LHCN-M2 (cell line): ENCODE measurements around the gene C21orf58. TPM values are rescaled to one million over a fixed set of nuclear protein-coding genes. Genes with fewer than 3 reads are reported as not detected.
A peak's percentile ranks its signal among the peaks of the same experiment; 100 is the strongest.

ENCODE experiments used
- DNase-seq: peaks from one replicate; pipeline ENCODE4 v3.0.0-alpha.2; 2012; ENCODE audit warnings: low read depth
- total RNA-seq: library from RNA; depleted of rRNA; stranded (reverse); fragments of >200 nt; gene quantifications from 2 replicates; pipeline ENCODE4 v1.2.3, GENCODE V29; 2014

The C21orf58 gene
- total RNA-seq, 1 experiment from 2014 or later, result 17.2 TPM

DNA sequence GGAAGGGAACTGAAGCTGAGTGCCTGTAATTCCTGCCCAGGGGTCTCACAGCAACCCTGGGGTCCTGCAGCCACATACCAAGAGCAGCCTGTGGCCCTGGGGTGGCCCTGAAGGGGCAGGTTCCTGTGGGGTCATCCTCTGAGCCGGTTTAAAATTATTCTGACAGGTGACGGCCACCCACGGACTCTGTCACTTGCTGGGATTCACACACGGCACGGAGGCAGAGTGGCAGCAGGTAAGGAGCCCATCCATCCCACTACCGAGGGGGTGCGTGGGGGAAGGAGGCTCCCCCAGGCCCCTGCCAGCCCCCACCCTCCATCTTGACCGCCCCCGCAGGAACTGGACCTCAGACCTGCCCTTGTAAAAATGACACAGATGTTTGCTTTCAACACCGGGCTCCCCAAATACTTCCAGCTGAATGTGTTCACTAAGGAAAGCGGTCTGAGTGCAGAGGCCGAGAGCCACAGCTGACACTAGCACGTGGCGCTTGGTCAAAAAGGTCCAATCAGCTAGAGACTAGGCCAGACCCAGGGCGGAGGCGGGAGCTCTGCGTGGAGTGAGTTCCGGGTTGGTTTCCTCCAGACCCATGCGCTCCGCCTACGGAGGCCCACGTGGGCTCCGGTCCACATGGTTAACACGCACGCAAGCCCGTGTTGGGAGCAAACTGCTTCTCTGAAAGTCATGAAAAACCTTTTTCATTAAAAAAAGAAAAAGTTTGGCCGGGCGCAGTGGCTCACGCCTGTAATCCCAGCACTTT lies 27.5 kb downstream of the C21orf58 start:
- peak; percentile 94 for DNase-seq

DNA sequence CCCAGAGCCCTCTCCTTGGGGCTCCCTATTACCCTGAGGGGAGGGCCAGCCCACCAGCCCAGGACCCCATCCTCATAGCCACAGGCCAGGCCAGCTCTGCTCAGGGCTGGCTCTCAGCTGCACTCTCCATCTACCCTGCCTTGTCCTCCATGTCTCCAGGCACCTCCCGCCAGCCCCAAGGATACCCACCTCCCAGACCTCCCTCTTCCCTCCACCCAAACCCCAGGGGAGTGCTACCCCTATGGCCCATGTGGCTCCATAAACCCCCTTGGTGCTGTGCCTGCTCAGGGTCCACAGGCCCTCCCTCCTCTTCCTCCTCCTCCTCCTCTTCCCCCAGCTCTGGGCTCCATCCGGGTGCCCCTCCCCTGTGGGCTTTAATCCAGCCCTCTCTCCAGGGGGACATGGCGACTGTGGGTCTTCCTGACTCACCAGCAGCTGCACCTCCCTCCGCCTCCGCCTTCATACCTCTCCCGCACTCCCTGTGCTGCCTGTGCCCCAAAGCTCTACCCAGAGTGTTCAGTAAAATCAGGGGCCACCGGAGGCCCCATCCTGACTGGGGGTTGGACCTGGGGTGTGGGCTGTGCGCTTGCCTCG lies 28.4 kb downstream of the C21orf58 start:
- peak; percentile 94 for DNase-seq

DNA sequence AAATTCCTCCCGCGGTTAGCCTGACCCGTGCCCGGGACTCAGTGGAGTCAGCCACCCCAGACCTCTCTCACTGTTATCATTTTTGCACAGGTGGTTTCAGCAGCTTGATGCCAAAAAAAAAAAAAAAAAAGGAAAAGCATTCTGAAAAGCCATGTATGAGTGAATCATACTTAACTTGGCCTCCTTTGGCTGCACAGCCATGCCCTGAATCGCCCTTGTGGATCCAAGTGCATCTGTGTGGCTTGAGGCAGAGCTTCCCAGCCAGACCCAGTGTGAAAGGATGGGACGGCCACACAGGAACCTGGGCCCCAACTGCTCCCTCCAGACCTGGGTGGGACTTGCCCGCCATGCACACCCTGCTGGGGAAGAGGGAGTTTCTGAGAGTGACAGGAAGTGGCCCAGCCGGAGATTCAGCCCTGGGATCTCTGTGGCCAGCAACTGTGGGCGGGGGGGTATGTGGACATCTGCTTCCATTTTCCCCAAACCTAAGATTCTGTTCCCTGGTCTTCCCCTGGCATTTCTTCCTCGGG lies 29.0 kb downstream of the C21orf58 start:
- DNase-seq, result peak; percentile 81

DNA sequence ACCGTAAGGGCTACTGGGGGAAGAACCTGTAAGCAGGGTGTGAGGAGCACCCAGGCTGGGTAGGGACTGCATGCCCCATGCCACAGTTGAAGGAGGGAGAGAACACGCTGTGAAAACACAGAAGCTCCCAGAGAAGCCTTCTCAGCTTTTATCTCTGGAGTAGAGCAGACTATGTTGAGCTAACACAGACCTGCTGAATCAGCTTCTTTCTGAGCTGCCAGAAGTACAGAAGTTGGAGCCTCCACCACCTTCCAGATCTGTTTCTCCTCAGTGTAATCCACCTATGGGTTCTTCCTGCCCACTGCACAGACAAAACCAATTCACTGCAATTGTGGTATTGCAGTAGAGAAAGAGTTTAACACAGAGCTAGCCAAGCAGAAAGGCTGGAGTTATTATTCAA lies 32.1 kb downstream of the C21orf58 start:
- no peak for DNase-seq

DNA sequence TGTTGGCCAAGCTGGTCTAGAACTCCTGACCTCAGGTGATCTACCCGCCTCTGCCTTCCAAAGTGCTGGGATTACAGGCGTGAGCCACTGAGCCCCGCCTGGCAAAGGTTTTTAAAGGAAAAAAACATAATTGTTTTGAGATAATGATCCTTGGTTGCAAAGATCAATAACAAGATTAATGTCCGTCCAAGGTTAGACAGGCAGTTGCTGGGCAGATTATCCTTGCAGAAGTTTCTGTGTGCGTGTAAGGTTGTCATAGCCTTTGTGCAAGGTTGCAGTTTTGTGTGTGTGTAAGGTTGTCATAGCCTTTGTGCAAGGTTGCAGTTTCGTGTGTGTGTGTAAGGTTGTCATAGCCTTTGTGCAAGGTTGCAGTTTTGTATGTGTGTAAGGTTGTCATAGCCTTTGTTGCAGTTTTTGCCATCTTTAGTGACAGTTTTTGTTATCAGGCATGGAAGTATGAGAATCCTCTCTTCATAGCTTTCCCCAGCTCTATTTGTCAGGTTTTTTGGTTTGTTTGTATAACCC lies 34.0 kb downstream of the C21orf58 start:
- no peak for DNase-seq

DNA sequence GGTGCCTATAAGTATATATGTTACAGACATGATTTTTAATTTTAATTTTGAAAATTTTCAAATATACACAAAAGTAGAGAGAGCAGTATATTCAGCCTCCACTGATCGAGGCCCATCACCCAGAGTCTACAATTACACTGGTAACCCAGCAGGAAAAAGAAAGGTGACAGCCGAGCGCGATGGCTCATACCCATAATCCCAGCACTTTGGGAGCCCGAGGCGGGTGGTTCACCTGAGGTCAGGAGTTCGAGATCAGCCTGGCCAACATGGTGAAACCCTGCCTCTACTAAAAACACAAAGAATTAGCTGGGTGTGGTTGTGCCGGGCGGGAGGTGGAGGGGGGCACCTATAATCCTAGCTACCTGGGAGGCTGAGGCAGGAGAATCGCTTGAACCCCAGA lies 36.1 kb downstream of the C21orf58 start:
- no peak for DNase-seq

DNA sequence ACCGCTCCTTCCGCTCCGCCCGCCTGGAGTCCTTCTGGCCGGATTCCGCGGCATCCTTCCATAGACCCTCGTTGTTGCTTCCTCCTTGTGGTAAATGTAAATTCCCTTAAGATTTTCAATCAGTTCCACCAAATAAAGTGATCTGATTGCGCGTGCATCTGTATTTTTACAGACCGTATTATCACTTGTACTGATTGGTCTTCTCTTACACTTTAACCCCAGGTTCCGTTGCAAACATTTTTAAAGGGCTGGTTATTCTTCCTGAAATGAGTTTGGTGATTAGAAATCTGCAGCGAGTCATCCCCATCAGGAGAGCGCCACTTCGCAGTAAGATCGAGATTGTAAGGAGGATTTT lies 37.0 kb downstream of the C21orf58 start:
- DNase-seq, result no peak

DNA sequence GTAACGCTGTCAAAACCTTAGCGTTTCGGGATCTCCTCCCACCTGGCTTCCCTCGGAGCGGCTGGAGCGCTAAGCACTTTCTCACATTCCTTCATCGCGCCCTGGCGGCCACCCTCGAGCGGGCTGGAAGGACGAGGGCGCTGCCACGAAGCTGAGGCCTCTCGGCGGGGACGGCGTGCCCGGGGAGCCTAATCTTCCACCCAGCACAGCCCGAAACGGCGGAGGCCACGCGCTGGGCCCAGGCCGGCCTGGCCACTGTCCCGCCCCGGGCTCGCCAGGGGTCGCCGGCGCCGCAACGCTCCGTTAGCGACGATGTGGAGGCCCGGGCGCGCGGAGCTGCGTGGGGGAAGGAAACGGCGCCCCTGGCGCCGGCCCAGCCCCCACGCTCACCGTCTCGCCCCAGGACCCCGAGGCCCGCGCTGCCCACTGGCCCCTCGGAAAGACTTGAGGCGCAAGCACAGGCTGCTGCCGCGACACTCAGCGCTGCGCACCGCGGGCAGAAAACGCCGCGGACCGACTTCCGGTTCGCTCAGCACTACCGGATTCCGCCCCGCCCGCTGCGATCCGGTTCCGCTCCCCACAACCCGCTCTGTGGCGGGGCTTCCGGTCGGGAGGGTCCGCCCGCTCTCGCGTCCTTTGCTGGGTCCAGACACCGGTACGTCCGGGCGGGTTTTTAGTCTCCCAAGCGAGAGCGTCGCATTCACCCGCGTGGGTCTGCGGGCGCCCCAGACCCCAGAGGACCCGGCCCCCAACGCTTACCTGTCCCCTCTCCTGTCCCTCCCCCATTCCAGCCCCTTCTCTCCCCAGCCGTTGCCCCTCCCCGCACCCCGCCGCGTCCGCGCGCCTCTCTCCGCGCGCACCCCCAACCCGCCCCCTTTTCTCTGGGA lies 37.7 kb downstream of the C21orf58 start, which contains the start of gene YBEY:
TSS of gene YBEY (plus strand) at position 582 of the 887 bp plus-strand sequence. CDS start 572 bp downstream, outside the sequence.
- peak; percentile 88 for DNase-seq

DNA sequence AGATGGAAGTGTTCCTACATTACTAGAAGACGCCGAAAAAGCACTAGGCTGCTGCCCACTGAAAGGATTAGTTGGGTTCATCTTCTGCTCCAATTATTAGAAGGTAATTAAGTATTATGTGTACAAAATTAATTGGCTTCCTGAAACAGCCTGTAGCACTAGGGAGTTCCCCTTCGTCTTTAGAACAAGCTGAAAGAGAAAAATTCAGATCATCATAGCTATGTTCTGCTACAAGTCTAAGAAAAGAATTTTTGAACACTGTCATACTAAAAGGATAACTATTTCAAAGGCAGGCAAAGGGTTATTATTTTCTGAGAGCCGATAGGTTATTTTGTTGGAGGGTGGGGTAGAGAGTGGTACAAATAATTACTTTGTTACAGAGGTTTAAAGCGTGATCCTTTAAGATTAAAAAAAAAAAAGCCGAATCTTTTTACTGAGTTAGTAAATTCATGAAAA lies 38.4 kb downstream of the C21orf58 start, which contains the start of gene MCM3AP:
TSS of gene MCM3AP (minus strand) at position 406 of the 456 bp plus-strand sequence. CDS start at position 81, 325 bp downstream.
- DNase-seq, result no peak

DNA sequence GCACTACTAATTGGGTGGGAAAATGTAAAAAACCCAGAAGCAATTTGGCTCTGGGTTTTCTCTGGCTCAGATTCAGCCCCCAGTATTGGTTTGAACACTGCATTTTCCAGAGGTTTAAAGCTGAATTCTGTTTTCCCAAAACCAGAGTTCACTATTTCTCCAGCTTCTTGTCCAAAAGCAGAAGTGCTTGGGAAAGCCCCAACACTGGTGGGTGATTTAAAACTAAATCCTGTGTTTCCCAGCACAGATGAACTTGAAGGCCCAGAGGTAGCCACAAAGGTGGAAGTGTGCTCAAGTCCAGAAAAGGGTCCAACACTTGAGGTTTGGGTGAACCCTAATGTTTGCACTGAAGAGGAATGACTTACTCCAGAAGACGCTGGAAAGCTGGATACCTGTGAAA lies 38.9 kb downstream of the C21orf58 start:
- no peak for DNase-seq

DNA sequence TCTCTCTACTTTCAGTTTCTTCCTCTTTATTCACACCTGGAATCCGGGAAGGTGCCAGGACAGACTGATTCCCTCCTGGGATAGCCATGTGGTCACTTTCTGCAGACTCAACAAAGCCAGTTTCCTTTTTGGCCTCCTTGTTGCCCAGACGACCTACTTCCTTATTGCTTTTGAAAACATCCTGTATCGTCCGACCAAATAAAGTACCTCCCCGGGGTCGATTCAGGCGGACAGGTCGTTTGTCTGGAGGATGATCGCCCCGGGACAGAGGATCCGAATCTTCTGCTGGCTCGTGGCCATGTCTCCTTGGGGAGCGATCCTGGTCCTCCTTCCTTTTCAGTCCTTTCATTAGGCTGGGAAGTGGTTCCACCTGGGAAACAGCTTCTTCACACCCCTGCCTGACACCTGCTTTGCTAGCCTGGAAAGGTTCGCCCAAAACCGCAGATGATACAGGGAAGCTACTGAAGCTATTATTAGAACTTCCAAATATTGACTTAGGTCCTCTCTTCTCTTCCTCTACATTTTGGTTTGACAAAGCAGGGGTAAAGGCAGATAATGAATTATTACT lies 39.5 kb downstream of the C21orf58 start:
- DNase-seq, result no peak

DNA sequence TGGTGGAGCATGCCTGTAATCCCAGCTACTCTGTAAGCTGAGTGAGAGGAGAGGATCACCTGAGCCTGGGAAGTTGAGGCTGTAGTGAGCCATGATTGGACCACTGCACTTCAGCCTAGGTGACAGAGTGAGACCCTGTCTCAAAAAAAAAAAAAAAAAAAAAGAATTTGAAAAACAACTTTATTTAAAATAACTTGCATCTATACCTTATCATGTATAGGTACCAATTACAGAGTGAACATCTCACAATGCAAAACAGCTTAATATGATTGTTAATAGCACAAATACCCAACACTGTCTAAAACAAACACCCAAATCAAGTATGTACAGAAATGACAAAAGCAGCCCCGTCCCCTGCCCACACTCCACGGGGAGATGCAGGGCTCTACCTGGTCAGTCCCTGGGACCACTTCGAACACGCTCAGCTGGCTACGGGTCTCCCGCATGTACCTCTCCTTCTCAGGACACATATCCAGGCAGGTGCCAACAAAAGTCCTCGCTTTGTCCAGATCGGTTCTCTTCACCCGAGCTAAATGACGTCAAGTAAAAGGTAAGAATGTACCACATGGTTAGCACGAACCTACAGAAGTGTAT lies 48.8 kb downstream of the C21orf58 start:
- no peak for DNase-seq

DNA sequence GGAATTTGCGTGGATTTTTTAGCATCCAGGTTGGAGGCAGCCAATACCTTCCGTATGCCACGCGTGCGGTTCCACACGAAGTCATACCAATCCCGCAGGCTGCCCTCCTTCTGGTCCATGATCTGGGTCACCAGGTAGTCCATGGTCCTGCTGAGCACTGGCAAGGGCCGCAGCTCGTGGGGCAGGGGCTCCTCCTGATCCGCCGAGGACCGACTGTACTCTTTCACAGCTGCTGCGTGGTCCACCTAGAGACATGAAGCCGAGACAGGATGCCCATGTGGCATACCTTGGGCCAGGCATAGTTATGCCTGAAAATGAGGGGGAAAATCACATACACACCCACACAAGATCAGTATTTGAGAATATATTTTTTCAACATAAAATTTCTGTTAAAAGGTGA lies 50.3 kb downstream of the C21orf58 start:
- DNase-seq, result no peak

DNA sequence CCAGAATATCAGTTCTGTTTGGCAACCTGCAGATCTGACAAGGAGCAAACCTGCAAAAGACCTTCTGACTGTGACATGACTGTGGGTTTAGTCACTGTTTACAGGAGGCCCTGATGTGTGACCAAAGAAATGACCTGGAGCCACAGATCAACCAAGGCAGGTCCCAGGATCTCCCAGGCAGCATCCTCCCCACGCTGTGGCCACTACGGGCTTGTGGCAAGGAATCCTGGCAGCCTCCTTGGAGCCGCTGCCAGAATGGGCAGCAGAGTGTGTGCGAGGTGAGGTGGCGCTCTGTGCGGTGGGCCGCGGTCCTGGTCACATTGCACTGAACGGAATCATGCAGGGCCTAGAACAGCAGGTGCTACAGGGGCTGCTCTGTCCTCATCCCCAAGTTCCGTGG lies 54.2 kb downstream of the C21orf58 start:
- no peak for DNase-seq

DNA sequence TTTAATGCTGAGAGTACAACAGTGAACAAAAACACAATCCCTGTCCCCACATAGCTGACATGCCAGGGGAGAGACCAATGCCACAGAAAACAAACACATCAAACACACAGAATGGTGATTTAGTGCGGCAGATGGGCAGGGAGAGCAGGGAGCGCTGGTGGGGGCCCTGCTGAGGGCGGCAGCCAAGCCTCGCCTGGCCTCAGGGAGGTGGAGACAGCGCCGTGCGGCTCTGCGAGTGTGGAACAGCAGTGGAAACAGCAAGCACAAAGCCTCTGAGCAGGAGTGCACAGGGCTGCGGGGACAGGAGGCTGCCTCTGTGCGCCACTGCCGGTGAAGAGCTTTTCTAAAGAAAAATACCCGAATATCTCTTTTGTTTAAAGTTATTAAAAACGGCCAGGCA lies 55.3 kb downstream of the C21orf58 start:
- no peak for DNase-seq

DNA sequence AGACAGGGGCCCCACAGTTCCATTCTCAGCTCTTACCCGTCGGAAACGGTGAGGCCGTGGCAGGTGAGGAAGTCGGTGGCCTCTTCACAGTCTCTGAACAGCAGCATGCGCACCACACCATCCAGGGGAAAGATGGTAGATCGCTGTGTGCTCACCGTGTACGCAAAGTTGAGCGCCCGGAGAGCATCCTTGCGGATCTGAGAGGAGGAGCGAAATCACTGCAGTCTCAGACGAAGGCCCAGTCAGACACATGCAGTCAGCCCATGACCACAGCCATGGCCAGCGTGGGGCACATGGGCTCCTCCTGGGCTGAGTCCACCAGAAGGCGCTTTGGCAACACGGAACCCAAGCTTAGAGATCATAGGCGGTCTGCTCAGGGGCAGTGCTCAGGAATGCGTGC lies 56.7 kb downstream of the C21orf58 start:
- no peak for DNase-seq

DNA sequence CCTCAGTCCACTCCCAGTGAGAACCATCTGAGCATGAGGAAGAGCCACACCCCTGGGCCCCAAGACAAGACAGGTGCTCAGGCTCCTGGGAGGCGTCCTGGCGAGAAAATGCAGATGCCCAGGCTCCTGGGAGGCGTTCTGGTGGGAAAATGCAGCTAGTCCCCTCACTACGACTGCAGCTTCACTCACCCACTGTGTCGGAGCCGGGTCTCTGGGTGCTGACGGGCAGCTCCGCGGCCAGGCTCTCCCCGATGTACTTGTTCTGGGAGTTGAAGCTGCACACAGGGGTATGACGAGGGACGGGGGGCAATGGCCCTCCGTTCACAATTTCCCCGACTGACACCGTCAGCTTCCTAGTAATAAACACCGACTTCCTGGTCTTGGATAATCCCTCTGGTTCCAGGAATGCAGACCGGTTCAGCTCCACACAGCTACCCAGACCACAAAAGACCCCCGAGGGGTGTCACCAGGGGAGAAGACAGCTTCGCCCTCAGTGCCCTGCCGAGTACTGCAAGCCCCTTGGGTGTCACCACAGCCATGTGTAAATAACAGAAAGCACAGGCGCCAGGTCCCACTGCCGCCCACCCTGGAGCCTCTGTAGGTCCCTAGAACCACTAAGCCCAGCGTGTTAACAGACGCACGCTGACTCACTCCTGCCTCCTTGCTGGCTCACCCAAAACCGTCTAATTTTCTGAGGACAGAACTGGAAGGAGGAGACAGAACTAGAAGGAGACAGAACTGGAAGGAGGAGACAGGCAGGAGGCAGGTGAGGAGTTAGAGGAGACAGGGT lies 57.7 kb downstream of the C21orf58 start:
- no peak for DNase-seq

DNA sequence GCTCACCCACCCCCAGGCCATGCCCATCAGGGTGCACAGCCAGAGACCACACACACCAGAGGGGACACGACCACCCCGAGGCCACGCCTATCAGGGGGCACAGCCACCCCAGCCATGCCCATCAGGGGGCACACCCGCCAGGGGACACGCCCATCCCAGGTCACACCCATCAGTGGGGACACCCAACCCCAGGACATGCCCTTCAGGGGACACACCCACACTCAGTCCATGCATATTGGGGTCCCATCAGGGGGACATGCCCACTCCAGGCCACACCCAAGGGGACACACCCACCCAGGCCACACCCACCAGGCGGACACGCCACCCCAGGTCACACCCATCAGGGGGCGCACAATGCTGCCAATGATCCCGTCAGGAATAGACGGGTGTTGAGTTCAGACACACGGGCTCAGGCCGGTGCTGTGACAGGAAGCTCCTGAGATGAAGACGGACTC lies 59.0 kb downstream of the C21orf58 start:
- DNase-seq, result no peak

DNA sequence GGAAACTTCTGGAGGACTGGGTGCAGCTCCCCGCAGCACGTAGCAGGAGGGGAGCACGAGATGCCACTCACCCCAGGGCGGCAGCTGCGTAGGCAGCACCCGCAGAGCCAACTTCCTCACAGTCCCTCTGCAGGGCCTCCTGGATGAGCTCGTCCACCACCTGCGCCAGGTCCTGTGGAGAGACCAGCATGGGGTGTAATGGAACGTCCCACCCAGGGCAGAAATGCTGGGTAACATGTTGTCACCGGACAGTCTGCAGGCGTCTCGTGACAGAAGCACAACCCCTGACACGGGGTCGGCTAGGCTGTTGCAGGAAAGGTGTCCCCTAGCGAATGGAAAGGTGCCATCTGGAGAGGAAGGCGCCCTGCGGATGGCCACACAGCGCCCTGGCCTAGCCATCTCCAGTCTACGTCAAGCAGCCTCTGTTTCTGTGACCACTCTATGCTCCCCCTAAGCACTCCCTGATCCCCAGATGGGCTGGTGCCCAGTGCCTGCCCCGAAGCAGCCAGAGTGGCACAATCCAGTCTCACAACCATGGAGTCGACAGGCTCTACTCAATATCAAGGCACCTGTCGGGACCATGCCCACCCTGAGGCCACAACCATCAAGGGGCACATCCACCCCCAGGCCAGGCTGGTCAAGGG lies 59.5 kb downstream of the C21orf58 start:
- no peak for DNase-seq
